CD14-positive monocyte (primary cell): ENCODE results near the gene KRTCAP3. TPM values are rescaled to one million over a fixed set of nuclear protein-coding genes. Genes with fewer than 3 reads are reported as not detected.

Experiments
- DNase-seq, 3 donors: peaks; one replicate each; pipeline ENCODE4 v3.0.0-alpha.2; 2011 to 2022
- H2AFZ ChIP-seq: 2 replicates; pipeline ENCODE4 v1.6.0; 2012; ENCODE audit warnings: mild to moderate bottlenecking, low read depth, low read length, inconsistent platforms; ENCODE audit not compliant: insufficient read depth, poor library complexity, severe bottlenecking
- H3K27ac ChIP-seq, 2 donors: 1 replicate in 1 of 2; 2 replicates in 1 of 2; pipeline ENCODE4 v1.5.1; 2012 to 2013; ENCODE audit warnings: low read length in 2 of 2, control low read depth in 1 of 2, inconsistent platforms in 1 of 2, low read depth in 1 of 2, mild to moderate bottlenecking in 1 of 2
- H3K27me3 ChIP-seq, 2 donors: one replicate each; pipeline versions ENCODE4 v1.6.0 to v1.6.1; 2011 to 2013; ENCODE audit warnings: low read length in 2 of 2; ENCODE audit not compliant: control insufficient read depth in 2 of 2, insufficient read depth in 2 of 2
- H3K36me3 ChIP-seq, 2 donors: replicated peaks in 1 of 2; 1 replicate in 1 of 2; 2 replicates in 1 of 2; pipeline versions ENCODE4 v1.5.1 to v1.6.1; 2012 to 2013; ENCODE audit warnings: low read length in 2 of 2, control low read depth in 1 of 2, inconsistent platforms in 1 of 2, mild to moderate bottlenecking in 1 of 2; ENCODE audit not compliant: insufficient read depth in 2 of 2, control insufficient read depth in 1 of 2
- H3K4me1 ChIP-seq, 2 donors: 1 replicate in 1 of 2; 2 replicates in 1 of 2; pipeline versions ENCODE4 v1.5.1 to v1.6.1; 2012 to 2013; ENCODE audit warnings: low read length in 2 of 2, control low read depth in 1 of 2, inconsistent platforms in 1 of 2, mild to moderate bottlenecking in 1 of 2, moderate library complexity in 1 of 2; ENCODE audit not compliant: insufficient read depth in 2 of 2, control insufficient read depth in 1 of 2
- H3K4me2 ChIP-seq: replicated peaks from 2 replicates; pipeline ENCODE3; 2012; ENCODE audit warnings: low read length, moderate library complexity, mild to moderate bottlenecking; ENCODE audit not compliant: poor library complexity, severe bottlenecking; ENCODE audit errors: extremely low read depth
- H3K4me3 ChIP-seq, 3 experiments: fragments of 200-600 bp in 1 of 3; sonication (generic) in 1 of 3; replicated peaks in 1 of 3; 1 replicate in 2 of 3; 2 replicates in 1 of 3; pipeline ENCODE4 v1.5.1; 2011 to 2013; ENCODE audit warnings: low read length in 3 of 3, mild to moderate bottlenecking in 3 of 3, control low read depth in 2 of 3, low read depth in 2 of 3, inconsistent platforms in 1 of 3, moderate library complexity in 1 of 3
- H3K79me2 ChIP-seq: 2 replicates; pipeline ENCODE4 v1.6.0; 2012; ENCODE audit warnings: mild to moderate bottlenecking, control low read depth, inconsistent platforms, low read length, moderate library complexity; ENCODE audit not compliant: insufficient read depth
- H3K9ac ChIP-seq: 2 replicates; pipeline ENCODE4 v1.6.0; 2017; ENCODE audit warnings: low read length, mild to moderate bottlenecking; ENCODE audit not compliant: insufficient read depth, poor library complexity, severe bottlenecking
- H3K9me3 ChIP-seq, 2 donors: replicated peaks in 1 of 2; 1 replicate in 1 of 2; 2 replicates in 1 of 2; pipeline versions ENCODE4 v1.5.1 to v1.6.1; 2012 to 2013; ENCODE audit warnings: low read length in 2 of 2, control low read depth in 1 of 2; ENCODE audit not compliant: control insufficient read depth in 1 of 2, insufficient read depth in 1 of 2
- H4K20me1 ChIP-seq: 2 replicates; pipeline ENCODE4 v1.6.0; 2012; ENCODE audit warnings: mild to moderate bottlenecking, low read length, control low read depth, moderate library complexity; ENCODE audit not compliant: insufficient read depth
- H3K27ac Mint-ChIP-seq, 7 donors: one replicate each; pipeline ENCODE4 v1.8.0; 2020; ENCODE audit warnings: mild to moderate bottlenecking in 7 of 7, mixed read lengths in 7 of 7, moderate library complexity in 6 of 7, inconsistent platforms in 2 of 7
- H3K27me3 Mint-ChIP-seq, 3 donors: one replicate each; pipeline ENCODE4 v1.8.0; 2021 to 2022; ENCODE audit warnings: low read depth in 3 of 3, mild to moderate bottlenecking in 3 of 3, mixed read lengths in 3 of 3, moderate library complexity in 3 of 3, inconsistent platforms in 1 of 3
- H3K36me3 Mint-ChIP-seq, 2 donors: one replicate each; pipeline ENCODE4 v1.8.0; 2020; ENCODE audit warnings: mixed read lengths in 2 of 2, inconsistent platforms in 1 of 2, mild to moderate bottlenecking in 1 of 2
- H3K4me1 Mint-ChIP-seq: one replicate; pipeline ENCODE4 v1.8.0; 2020; ENCODE audit warnings: mild to moderate bottlenecking, mixed read lengths
- H3K4me3 Mint-ChIP-seq, 2 donors: one replicate each; pipeline ENCODE4 v1.8.0; 2020; ENCODE audit warnings: mild to moderate bottlenecking in 2 of 2, mixed read lengths in 2 of 2, moderate library complexity in 1 of 2
- H3K9me3 Mint-ChIP-seq, 7 donors: one replicate each; pipeline ENCODE4 v1.8.0; 2020 to 2022; ENCODE audit warnings: mixed read lengths in 7 of 7, mild to moderate bottlenecking in 6 of 7, moderate library complexity in 6 of 7, inconsistent platforms in 2 of 7
- WGBS: methylation state at CpG from one replicate; pipeline ENCODE4 v1.1.5; 2013; ENCODE audit warnings: missing lambda C conversion rate; ENCODE audit not compliant: insufficient coverage; 5-methylcytosine and 5-hydroxymethylcytosine counted together
- intact Hi-C, 2 donors: fragments of 100-400 bp; cut with micrococcal nuclease; formaldehyde crosslinking; loops; one replicate each; pipeline versions ENCODE4 v1.15.0 to v1.15.1; 2023
- polyA plus RNA-seq, 3 donors: library from polyadenylated mRNA; depleted of rRNA in 1 of 3; unstranded in 2 of 3; stranded (reverse) in 1 of 3; fragments of 300-500 nt in 2 of 3; fragments of >200 nt in 1 of 3; fragmentation: Illumina TruSeq in 2 of 3; gene quantifications; 1 replicate in 2 of 3; 2 replicates in 1 of 3; pipeline ENCODE4 v1.2.3, GENCODE V29; 2012 to 2021
- TF ChIP-seq, protein P1 (sequence below): fragments of 200-600 bp; IDR thresholded peaks from one replicate; pipeline ENCODE4 v1.8.0; 2022; ENCODE audit warnings: antibody characterized with exemption, mild to moderate bottlenecking

The KRTCAP3 gene
- polyA plus RNA-seq, 3 donors: 2.5 TPM; not detected in 2

DNA sequence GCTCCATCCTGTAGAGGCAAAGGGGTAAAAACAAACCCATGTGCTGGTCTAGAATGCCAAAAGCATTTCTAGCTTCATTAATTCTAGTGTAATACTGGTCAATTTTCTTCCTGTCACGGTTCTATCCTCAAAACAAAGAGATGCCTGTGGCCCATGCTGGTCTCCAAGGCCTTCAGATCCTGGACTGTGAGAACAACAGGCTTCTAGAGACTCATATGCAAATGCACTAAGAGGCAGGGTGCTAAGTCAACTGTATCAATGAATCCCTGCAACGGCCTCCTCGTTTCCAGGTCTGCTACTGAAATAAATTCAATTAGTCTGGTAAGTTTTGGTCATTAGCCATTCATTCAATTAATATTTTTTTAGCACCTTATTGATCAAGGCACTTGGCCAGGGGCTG lies 43.3 kb downstream of the KRTCAP3 start:
- DNase-seq: no peak
- H3K4me3 Mint-ChIP-seq: no peak overlapping the region
- peaks cover 12 to 16% of the 10 kb centered on the region in 2 donors for H3K4me1 ChIP-seq
- H3K4me3 ChIP-seq: no peak overlapping the region
- H3K9ac ChIP-seq: no peak overlapping the region
- peaks cover 0 to 1% (median 0%) of the 10 kb centered on the region in 3 donors for H3K27me3 Mint-ChIP-seq
- no peaks in the 10 kb centered on the region for H3K79me2 ChIP-seq
- H4K20me1 ChIP-seq: no peaks in the 10 kb centered on the region
- H3K36me3 Mint-ChIP-seq: peaks cover 5 to 15% of the 10 kb centered on the region in 2 donors
- no peak overlapping the region for H3K4me2 ChIP-seq
- no peaks in the 10 kb centered on the region for H3K9me3 Mint-ChIP-seq
- H3K36me3 ChIP-seq: peaks cover 3 to 21% of the 10 kb centered on the region in 2 donors
- no peak overlapping the region for H3K27ac ChIP-seq
- H2AFZ ChIP-seq: no peak overlapping the region
- intact Hi-C loops: no loop called here
- TF ChIP-seq, protein P1, sequence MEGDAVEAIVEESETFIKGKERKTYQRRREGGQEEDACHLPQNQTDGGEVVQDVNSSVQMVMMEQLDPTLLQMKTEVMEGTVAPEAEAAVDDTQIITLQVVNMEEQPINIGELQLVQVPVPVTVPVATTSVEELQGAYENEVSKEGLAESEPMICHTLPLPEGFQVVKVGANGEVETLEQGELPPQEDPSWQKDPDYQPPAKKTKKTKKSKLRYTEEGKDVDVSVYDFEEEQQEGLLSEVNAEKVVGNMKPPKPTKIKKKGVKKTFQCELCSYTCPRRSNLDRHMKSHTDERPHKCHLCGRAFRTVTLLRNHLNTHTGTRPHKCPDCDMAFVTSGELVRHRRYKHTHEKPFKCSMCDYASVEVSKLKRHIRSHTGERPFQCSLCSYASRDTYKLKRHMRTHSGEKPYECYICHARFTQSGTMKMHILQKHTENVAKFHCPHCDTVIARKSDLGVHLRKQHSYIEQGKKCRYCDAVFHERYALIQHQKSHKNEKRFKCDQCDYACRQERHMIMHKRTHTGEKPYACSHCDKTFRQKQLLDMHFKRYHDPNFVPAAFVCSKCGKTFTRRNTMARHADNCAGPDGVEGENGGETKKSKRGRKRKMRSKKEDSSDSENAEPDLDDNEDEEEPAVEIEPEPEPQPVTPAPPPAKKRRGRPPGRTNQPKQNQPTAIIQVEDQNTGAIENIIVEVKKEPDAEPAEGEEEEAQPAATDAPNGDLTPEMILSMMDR: no peak
- H3K4me1 Mint-ChIP-seq: peaks cover 17% of the 10 kb centered on the region
- H3K9me3 ChIP-seq: no peaks in the 10 kb centered on the region
- no peaks in the 10 kb centered on the region for H3K27me3 ChIP-seq
- 100% methylated on average over 1 of the region's 3 CpGs for WGBS
- H3K27ac Mint-ChIP-seq: no peak overlapping the region

DNA sequence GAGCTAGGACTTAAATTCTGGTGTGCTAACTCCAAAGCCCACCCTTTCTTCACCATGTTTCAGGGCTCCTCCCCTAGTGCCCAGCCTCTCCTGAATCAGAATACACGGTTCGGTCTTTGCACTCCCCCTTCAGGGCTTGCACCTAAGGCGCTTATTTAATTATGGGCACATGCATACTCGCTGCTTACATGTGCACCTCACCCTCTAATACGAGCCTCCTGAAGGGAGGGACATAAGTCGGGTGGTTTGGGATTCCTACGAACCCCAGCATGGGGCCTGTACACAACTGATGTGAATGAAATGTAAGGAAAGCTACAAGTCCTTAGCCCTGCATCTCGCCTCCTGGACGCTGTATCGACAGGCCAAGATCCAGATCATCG lies 46.9 kb downstream of the KRTCAP3 start:
- Histone ChIP-seq H3K27ac (peak overlapping the region in 1 of 2 donors; percentile 79), H2AFZ (peak overlapping the region; percentile 90), H3K4me1 (peaks cover 12 to 16% of the 10 kb centered on the region in 2 donors), H4K20me1 (no peaks in the 10 kb centered on the region), H3K27me3 (peaks cover 9 to 10% of the 10 kb centered on the region in 2 donors), H3K79me2 (no peaks in the 10 kb centered on the region), H3K9ac (peak overlapping the region; percentile 39), H3K4me2 (peak overlapping the region; percentile 81), H3K4me3 (peak overlapping the region; percentile 51 to 80 (median 52)), H3K9me3 (no peaks in the 10 kb centered on the region), H3K36me3 (peaks cover 0 to 8% of the 10 kb centered on the region in 2 donors)
- Mint-ChIP-seq H3K27ac (peak overlapping the region; percentile 77 to 93 (median 88)), H3K36me3 (peaks cover 3 to 9% of the 10 kb centered on the region in 2 donors), H3K27me3 (peaks cover 18 to 19% (median 18%) of the 10 kb centered on the region in 3 donors), H3K4me3 (peak overlapping the region; percentile 81 to 92), H3K4me1 (peaks cover 17% of the 10 kb centered on the region), H3K9me3 (peaks cover 0 to 4% (median under 1%) of the 10 kb centered on the region in 7 donors)
- intact Hi-C loops: loop anchor here in 1 of 2 donors (2.0 kb wide), 1 partner anchor 174 kb away; the partner anchor contains the start of genes SLC4A1AP and SUPT7L
- WGBS: 6% methylated on average over 3 of the region's 11 CpGs
- peak in 1 of 3 donors; percentile 10 for DNase-seq
- TF ChIP-seq, protein P1: no peak
